ENCODE results near the gene C1QTNF12. TPM values are rescaled to one million over a fixed set of nuclear protein-coding genes. Genes with fewer than 3 reads are reported as not detected.

Gene C1QTNF12
- polyA plus RNA-seq, 1 of the 3 experiments (the other 2 are of a cell fraction): 0.59 TPM

GRCh38 chr1:1230656-1231399, 15.7 kb downstream of the C1QTNF12 start (continued):
- 0 out of 2 replicates have a peak, but pooled peaks have one; percentile 5 for TF ChIP-seq RAD21 (IDR thresholded peaks at IDR 0.05; ENCODE audit: low read length)

GRCh38 chr1:1229770-1230169, 16.8 kb downstream of the C1QTNF12 start:
- Histone ChIP-seq H3K4me3 (ENCODE audit: low read depth in 2 of 2, low read length in 1 of 2) (no peak overlapping the region), H3K36me3 (replicated peaks in 1 of 2; ENCODE audit: control insufficient read depth in 1 of 2, insufficient read depth in 2 of 2, low read length in 1 of 2) (peaks cover 0 to 33% of the 10 kb centered on the region in 2 experiments), H3K27ac (ENCODE audit: low read depth in 2 of 2, low read length in 1 of 2) (no peak overlapping the region), H3F3A (replicated peaks; ENCODE audit: insufficient read depth) (peaks cover 7% of the 10 kb centered on the region), H2AFZ (ENCODE audit: low read depth) (no peak overlapping the region), H3K9me2 (no peaks in the 10 kb centered on the region), H3K9ac (no peak overlapping the region), H3K27me3 (ENCODE audit: insufficient read depth) (no peaks in the 10 kb centered on the region), H3K4me1 (ENCODE audit: control insufficient read depth in 1 of 2, insufficient read depth in 2 of 2, low read depth in 1 of 2, low read length in 1 of 2) (peaks cover 0 to 16% of the 10 kb centered on the region in 2 experiments; a peak in 1 of 4 replicates), H3K9me3 (no peaks in the 10 kb centered on the region), H3K4me2 (0 out of 2 replicates have a peak overlapping the region, but pooled peaks have one; percentile 95), H4K20me1 (ENCODE audit: insufficient read depth) (peaks cover 13% of the 10 kb centered on the region; the same call in 1 of the 2 replicates), H3K79me2 (ENCODE audit: insufficient read depth) (peaks cover 68% of the 10 kb centered on the region)
- TF ChIP-seq ELF1 (IDR thresholded peaks at IDR 0.05) (no peak), NRF1 (IDR thresholded peaks at IDR 0.05; ENCODE audit: low read depth, low read length) (no peak), CTCF (IDR thresholded peaks at IDR 0.05) (no peak), FOXM1 (IDR thresholded peaks at IDR 0.05; ENCODE audit: low read depth) (no peak), NFIC (IDR thresholded peaks at IDR 0.05; ENCODE audit: borderline replicate concordance) (no peak), SIN3A (IDR thresholded peaks at IDR 0.05; ENCODE audit: borderline replicate concordance, low read depth, low read length) (no peak), USF2 (IDR thresholded peaks at IDR 0.05; ENCODE audit: borderline replicate concordance, low read depth, low read length) (no peak), JUND (IDR thresholded peaks at IDR 0.05) (no peak), MXI1 (IDR thresholded peaks at IDR 0.05; ENCODE audit: low read depth, low read length) (no peak), MEF2A (IDR thresholded peaks at IDR 0.05; ENCODE audit: borderline replicate concordance, low read depth) (no peak), CHD2 (IDR thresholded peaks at IDR 0.05; ENCODE audit: low read length, partially characterized antibody) (no peak), REST (IDR thresholded peaks at IDR 0.05; ENCODE audit: low read depth, low read length) (no peak), EZH2phosphoT487 (IDR thresholded peaks at IDR 0.05; ENCODE audit: borderline replicate concordance, low read depth) (no peak), EP300 (IDR thresholded peaks at IDR 0.05; ENCODE audit: borderline replicate concordance in 1 of 2, low read depth in 1 of 2, low read length in 1 of 2) (no peak), GABPA (IDR thresholded peaks at IDR 0.05; ENCODE audit: low read depth) (no peak), FOSL2 (IDR thresholded peaks at IDR 0.05; ENCODE audit: borderline replicate concordance, low read depth) (no peak), POLR2AphosphoS5 (IDR thresholded peaks at IDR 0.05; ENCODE audit: low read depth, low read length) (no peak), YY1 (IDR thresholded peaks at IDR 0.05; ENCODE audit: low read depth) (no peak), MAX (IDR thresholded peaks at IDR 0.05; ENCODE audit: low read depth) (no peak)
- 94% methylated on average over 10 of the region's 19 CpGs for WGBS (ENCODE audit: low lambda C conversion rate)
- no peak for DNase-seq
- POLR2A ChIA-PET: no interaction called here
- CTCF ChIA-PET: interaction anchor here (7.4 kb wide), 1 partner anchor 107 kb away, joined by 37 read pairs; no protein-coding TSS in a partner anchor

All from SK-N-SH (cell line).